HG03575 (cell line): ENCODE data around the gene MBNL2.

Experiments used
- ATAC-seq: cut with Tn5 transposase; IDR thresholded peaks from one replicate; pipeline ENCODE4 v1.9.1; 2021; ENCODE audit not compliant: unreplicated experiment, insufficient number of reproducible peaks, low FRiP score; ENCODE audit errors: extremely low read depth

The MBNL2 gene

DNA sequence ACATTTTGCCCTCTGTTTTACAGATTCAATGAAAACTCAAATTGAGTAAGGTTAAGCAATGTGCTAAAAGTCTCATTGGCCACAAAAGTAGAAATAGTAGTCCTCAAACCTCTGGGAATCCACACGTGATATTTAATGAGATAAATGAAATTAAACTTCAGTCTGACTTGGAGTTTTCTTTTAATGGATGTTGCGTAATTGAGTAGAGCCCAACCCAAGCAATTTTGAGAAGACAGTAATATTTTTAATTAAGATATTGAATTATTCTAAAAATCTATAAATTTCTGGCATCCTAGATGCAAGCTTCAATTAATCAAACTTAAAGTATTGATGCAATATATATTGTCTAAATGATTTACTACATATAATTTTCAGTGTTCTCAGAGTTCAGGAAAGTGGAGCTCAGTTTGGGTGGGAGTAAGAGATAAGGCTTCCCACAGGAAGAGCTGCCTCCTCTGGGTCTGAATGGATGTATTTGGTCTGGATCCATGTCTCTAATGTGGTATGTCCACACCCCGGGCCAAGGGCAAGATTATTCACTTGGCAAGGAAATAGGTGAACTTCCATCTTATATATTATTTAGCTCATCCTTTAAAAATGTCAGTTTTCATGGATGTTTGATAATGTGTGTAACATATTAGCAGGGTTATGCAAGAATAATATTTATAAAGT is 6.9 kb downstream of the MBNL2 start:
- no peak for ATAC-seq

DNA sequence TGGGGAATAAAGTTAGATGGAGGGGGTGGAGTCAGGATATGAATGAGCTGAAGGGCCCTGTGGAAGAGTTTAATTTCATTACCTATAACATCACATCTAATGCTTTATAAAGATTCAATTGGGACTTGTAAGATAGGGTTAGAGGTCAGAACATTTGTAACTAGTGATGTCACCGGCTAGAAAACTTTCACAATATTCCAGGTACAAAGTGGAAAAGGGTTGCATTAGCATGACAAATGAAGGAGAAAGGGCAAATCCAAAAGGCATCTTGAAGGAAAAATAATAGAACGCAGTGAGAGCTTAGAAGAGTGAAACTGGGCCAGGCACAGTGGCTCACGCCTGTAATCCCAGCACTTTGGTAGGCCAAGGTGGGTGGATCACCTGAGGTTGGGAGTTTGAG is 7.6 kb downstream of the MBNL2 start:
- ATAC-seq: no peak

DNA sequence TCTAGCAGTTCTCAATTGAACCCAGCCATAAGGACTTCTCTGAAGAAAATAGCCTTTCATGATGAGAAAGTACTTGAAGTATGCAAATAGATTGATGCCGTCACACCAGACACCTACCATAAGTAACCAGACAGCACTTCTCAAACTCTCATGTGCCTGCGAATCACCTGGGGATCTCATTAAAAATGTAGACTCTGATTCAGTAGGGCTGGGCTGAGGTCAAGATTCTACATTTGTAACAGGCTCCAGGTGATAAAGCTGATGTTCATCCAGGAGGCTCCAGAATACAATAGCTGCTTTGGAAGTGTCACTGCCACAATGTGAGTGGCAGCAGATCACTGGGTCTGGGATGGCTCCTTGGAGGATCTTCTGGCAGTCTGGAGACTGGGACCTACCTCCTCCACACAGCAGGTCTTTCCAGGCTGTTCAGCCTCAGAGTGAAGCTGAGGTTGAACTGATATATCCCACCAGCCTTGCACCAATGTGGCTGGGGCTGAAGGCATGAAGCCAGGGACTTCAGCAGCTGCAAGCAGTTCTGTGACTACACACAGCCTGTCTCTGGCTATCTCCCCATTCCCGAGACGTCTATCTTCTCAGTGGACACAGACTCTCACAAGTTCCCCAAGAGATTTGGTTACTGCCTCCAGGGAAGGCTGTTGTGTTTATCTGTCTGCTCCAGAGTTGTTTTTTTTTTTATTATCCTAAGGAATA is 9.1 kb downstream of the MBNL2 start:
- ATAC-seq: no peak

GRCh38 chr13:97231829-97232196 is 9.7 kb downstream of the MBNL2 start:
- no peak for ATAC-seq

- no peak for ATAC-seq
These were observed 11.4 kb downstream of the MBNL2 start for GRCh38 chr13:97233499-97233898.

DNA sequence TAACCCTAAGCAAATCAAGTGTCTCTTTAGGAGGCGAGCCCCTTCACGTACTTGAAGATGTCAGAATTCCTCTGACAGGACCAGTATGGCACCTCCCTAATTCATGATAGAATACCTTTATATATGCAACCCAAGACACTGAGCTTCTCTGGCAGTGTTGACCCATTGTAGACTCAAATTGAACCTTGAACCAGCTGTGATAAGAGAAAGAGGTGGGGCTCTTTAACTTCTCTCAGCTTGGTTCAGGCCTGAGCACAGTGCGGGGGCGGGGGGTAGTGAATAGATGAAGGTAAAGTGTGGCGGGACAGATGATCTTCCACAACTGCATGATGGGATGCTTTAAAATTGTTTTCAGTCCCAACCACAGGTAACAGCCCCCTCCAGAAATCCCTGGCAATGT is 12.1 kb downstream of the MBNL2 start:
- ATAC-seq: no peak

- ATAC-seq: no peak
These were observed 12.6 kb downstream of the MBNL2 start for GRCh38 chr13:97234742-97235141.

DNA sequence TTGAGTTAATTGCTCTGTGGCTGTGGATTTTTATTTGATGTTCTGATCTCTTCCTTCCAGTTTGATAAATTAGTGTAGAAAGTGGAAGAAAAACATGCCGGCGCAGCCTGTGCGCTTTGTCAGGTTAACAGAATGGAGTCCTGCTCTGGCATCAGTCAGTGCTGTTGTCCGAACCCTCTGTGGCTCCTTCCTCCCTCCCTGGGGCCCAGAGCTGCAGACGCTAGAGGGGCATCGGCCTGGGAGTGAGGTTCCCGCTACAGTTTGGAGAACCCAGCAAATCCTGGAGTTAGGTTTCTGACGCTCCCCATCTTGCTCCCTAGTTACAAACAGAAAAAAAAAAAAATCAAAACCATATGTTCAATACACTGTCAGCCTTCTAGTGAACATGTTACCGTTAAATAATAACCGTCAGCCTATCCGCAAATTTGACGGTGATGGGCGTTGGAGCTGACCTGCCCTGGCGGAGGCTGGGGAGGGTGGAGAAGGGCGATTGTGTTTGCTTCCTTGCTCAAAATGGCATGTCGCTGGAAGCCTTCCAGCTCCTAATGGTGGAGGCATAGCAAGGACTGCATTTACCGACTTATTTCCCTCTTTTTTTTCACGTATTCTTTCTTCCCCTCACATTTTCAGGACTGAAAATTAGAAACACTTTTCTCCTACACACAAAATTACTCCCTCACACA is 13.6 kb downstream of the MBNL2 start:
- no peak for ATAC-seq

DNA sequence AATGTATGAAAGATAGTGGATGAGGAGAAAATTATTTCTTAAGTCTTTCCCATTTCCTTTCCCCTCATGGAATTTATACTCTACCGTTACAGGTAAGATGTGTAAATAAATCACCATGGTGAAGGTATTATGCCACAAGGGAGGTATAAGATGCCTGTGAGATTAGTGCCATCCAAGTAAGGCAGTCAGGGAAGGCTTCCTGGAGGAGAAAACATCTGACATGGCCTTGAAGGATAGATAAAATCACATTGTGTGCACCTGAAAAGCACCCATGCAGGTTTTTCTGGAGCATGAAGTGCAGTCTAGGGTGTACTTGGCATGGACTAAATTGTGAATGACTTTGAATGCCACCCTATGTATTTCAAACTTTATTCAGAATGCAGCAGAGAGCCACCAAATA is 15.3 kb downstream of the MBNL2 start:
- ATAC-seq: no peak

- ATAC-seq: no peak
These were observed 16.3 kb downstream of the MBNL2 start for GRCh38 chr13:97238432-97238831.

DNA sequence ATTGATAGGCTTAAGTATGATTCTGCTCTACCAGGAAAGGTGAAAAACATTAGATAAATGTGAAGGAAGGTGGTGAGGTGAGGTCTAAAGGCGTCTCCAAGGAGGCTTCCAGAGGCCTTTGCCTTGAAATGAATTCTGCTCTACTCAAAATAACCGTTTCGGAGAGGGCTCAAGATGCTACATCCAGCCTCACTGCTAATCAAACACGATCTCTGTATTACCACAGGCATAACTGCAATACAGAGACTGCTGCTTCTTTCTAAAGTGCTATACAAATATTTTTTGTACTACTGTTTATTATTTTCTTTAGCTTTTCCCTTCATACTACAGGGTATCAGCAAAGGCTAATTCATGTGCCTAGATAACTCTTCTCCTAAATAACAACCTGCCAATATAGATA is 16.8 kb downstream of the MBNL2 start:
- no peak for ATAC-seq

- ATAC-seq: no peak
These were observed 17.2 kb downstream of the MBNL2 start for GRCh38 chr13:97239306-97239705.

- ATAC-seq: no peak
These were observed 18.0 kb downstream of the MBNL2 start for GRCh38 chr13:97239943-97240787.

DNA sequence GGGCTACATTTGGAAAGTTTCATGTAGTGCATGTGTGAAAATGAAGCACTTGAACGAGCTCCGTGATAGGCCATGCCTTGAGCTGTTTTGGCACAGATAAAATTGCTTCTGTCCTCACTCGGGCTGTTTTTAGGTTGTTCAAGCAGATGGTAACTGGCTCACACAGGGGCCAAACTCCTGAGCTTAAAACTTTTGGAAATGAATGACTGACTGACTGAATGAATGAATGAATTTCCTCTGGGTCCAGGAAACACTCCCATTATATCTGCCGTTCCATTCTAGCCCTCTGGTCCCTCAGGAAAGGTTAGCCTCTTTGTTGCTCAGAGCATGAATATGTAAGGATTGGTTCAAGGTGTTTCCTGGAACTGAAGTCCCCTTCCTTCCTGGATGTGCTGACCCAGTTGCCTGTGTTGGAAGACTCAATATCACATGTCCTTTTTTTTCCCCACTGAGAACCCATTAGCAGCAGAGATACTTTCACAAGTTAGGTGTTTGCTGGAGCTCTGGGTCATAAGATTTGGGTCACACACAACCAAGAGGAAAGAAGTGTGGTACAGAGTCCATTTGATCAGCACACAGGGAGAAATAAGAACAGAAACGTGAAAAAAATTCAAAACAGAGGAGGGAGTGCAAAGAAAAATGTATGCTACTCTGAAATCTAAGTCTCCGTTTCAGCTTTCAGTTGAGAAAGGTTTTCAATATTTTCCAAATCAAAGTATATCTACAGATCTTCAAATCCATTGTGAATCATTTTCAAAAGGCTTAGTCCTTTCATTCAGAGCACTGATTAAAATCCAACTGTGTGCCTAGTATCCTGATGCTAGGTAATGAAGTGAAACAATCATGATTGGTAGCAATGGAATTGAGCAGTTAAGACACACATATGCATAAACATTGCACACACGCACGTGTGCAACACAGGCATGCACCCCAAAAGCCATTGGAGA is 18.9 kb downstream of the MBNL2 start:
- no peak for ATAC-seq

DNA sequence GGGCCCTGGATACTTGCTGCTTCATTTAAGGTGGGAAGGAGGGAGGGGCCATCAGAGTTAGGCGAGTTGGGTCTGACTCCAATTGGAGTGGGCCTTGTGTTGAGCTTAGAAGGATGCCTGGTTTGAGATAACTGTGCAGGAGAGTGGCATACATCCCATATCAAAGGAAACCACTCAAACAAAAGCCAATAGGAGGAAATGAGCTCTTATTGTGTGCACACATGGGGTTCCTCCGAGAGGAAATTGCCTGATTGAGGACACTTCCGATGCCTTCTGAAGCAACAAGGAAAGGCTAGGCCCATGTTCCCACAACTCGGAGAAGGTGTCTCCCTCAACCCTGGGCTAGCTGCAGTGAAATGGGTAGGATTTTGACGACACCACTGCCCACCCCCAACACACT is 19.6 kb downstream of the MBNL2 start:
- no peak for ATAC-seq

GRCh38 chr13:97242755-97243497 is 20.8 kb downstream of the MBNL2 start:
- ATAC-seq: no peak

DNA sequence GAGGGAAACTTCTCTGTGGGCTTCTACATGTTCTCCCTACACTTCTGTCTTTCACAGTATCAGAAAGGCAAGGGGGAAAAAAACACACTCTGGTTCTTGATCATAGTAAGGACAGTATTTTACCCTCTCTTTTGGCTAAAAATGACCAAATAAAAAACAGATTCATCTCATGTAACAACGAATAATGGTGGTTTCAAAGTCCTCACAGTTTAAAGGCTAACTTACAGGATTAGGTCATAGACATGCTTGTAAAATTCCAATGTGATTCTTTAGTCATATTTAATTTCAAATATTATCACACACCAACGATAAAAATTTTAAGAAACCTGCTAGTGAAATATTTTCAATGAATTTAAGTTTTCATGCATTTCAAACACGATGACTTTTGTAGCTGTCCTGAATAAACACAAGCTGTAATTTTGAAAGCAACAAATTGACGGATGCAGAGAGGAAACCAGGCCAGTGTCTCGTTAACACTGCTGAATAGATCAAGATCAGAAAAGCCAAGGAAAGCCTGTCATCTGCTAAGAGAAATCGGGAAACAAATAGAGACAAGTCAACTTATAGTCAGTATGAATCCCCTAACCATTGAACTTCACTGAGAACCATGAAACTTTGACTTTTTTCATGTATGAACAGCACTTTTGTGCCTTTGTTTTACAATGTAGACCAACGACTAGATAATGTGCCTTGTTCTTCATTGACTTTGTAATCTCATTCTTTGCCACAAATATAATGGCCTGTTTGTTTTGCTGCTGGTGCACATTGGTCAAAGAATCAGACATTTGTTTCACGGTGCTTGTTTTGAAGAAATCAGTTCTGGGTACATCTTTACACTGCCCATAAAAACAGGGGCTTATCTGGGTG is 22.0 kb downstream of the MBNL2 start:
- ATAC-seq: no peak
